Measurements from ENCODE around the gene CCDC92B. TPM values are rescaled to one million over a fixed set of nuclear protein-coding genes. Genes with fewer than 3 reads are reported as not detected.
A peak's percentile ranks its signal among the peaks of the same experiment; 100 is the strongest.

Gene CCDC92B
- total RNA-seq, 1 donor from 2014 or later, result 0.17 TPM

DNA sequence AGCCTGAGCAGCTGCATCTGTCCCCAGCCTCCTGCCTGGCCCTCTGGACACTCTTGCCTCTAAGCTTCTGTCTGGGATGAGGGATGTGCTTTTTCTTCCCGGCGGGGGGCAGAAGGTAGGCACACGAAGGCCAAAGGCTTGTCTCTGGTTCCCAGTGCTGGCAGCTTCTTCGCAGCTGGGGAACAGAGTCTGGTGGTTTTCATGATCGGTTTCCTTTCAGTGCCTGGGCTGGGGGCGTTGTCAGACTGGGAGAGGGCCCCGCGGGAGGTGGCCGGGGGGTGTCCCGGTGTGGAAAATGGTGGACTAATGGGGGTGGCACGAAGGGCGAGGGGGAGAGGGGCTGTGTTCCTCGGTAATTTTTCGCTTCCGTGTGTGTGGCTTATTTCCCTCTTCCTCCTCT is 47.8 kb upstream of the CCDC92B start:
- H3K27me3 ChIP-seq, result no peaks in the 10 kb centered on the region
- DNase-seq (ENCODE audit: low spot score), result no peak
- H3K9ac ChIP-seq, result no peak overlapping the region
- no peaks in the 10 kb centered on the region for H3K9me3 ChIP-seq (ENCODE audit: low read depth)
- H3K79me2 ChIP-seq (ENCODE audit: low read depth), result no peaks in the 10 kb centered on the region
- H4K20me1 ChIP-seq (ENCODE audit: low read depth), result no peaks in the 10 kb centered on the region
- Mint-ChIP-seq H3K4me3 (no peak overlapping the region), H3K36me3 (no peaks in the 10 kb centered on the region), H3K4me1 (peaks cover 29% of the 10 kb centered on the region), H3K27me3 (ENCODE audit: insufficient read depth, low read depth) (peaks cover 7% of the 10 kb centered on the region), H3K9me3 (no peaks in the 10 kb centered on the region), H3K27ac (no peak overlapping the region)
- H3F3A ChIP-seq (ENCODE audit: low read depth), result no peaks in the 10 kb centered on the region
- H3K36me3 ChIP-seq, result no peaks in the 10 kb centered on the region
- peaks cover 6% of the 10 kb centered on the region for H3K4me1 ChIP-seq
- H2AFZ ChIP-seq (replicated peaks), result no peak overlapping the region
- H3K4me3 ChIP-seq, result no peak overlapping the region
- H3K27ac ChIP-seq, result no peak overlapping the region
- TF ChIP-seq, protein P1, sequence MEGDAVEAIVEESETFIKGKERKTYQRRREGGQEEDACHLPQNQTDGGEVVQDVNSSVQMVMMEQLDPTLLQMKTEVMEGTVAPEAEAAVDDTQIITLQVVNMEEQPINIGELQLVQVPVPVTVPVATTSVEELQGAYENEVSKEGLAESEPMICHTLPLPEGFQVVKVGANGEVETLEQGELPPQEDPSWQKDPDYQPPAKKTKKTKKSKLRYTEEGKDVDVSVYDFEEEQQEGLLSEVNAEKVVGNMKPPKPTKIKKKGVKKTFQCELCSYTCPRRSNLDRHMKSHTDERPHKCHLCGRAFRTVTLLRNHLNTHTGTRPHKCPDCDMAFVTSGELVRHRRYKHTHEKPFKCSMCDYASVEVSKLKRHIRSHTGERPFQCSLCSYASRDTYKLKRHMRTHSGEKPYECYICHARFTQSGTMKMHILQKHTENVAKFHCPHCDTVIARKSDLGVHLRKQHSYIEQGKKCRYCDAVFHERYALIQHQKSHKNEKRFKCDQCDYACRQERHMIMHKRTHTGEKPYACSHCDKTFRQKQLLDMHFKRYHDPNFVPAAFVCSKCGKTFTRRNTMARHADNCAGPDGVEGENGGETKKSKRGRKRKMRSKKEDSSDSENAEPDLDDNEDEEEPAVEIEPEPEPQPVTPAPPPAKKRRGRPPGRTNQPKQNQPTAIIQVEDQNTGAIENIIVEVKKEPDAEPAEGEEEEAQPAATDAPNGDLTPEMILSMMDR (IDR thresholded peaks at IDR 0.05), result no peak
- TF ChIP-seq EZH2phosphoT487 (IDR thresholded peaks at IDR 0.05), result no peak
- H3K4me2 ChIP-seq, result no peak overlapping the region

DNA sequence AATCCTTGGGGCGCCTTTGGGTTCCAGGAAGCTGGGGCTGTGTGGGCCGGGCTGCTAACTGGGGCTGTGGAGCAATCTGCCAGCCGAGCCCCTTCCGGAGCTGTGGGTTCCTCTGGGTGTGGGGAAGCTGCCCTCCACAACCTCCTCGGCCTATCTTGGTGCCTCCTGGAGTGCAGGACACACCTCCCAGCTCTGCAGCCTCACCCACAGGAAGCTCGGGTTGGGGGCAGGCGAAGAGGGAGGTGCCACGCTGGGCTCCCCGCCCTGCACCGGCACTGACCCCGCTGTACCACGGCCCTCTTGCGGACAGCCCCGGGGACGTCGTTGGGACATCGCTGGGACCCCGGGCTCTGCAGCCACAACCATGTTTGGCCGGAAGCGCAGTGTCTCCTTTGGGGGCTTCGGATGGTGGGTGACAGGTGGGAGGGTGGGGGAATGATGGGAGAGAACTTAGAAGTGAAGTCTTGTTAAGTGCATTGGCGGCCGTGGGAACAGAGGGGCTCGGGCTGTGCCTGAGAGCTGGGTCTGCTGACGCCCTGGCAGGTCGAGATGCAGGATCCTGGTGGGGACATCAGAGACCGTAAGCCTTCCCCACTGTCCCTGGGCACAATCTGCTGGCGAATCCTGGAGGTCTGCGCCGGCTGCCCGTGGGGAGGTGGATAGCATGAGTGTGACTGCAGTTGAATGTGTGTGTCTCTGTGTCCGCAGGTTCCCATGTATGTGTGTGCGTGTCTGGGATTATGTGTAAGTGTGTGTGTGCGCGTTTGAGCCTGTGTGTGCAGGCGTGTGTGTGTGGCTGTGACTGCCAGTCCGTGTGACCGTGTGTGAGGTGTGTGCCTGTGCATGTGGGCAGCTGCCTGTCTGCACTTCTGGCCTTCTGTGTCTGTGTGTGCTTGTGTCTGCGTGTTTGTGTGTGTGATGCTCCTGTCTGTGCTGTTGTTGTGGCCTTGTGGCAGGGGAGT is 47.0 kb upstream of the CCDC92B start, which contains the start of gene RAP1GAP2:
Gene RAP1GAP2 (plus strand): TSS at position 275 of the 962 bp plus-strand sequence. CDS start 90 bp downstream, at position 365.
- H3K4me3 Mint-ChIP-seq, result peak within 1 kb of the TSS; percentile 18
- H3K4me1 ChIP-seq, result peaks cover 6% of the 10 kb centered on the region
- peaks cover 23% of the 10 kb centered on the region for H3K4me1 Mint-ChIP-seq
- no peaks in the 10 kb centered on the region for H3K36me3 ChIP-seq
- no peak within 1 kb of the TSS for H3K4me3 ChIP-seq
- no peaks in the 10 kb centered on the region for H3F3A ChIP-seq (ENCODE audit: low read depth)
- H3K27ac ChIP-seq, result no peak within 1 kb of the TSS
- no peak within 1 kb of the TSS for H2AFZ ChIP-seq (replicated peaks)
- no peak within 1 kb of the TSS for H3K4me2 ChIP-seq
- no peaks in the 10 kb centered on the region for H3K36me3 Mint-ChIP-seq
- peaks cover 9% of the 10 kb centered on the region for H3K27me3 Mint-ChIP-seq (ENCODE audit: insufficient read depth, low read depth)
- H3K27me3 ChIP-seq, result no peaks in the 10 kb centered on the region
- no peaks in the 10 kb centered on the region for H3K79me2 ChIP-seq (ENCODE audit: low read depth)
- H3K9me3 ChIP-seq (ENCODE audit: low read depth), result no peaks in the 10 kb centered on the region
- no peak for DNase-seq (ENCODE audit: low spot score)
- no peaks in the 10 kb centered on the region for H4K20me1 ChIP-seq (ENCODE audit: low read depth)
- H3K9ac ChIP-seq, result no peak within 1 kb of the TSS
- TF ChIP-seq EZH2 (IDR thresholded peaks at IDR 0.05), result no peak
- TF ChIP-seq, protein P1 (IDR thresholded peaks at IDR 0.05), result no peak
- no peak for TF ChIP-seq EZH2phosphoT487 (IDR thresholded peaks at IDR 0.05)
- H3K27ac Mint-ChIP-seq, result peak within 1 kb of the TSS; percentile 48
- H3K9me3 Mint-ChIP-seq, result no peaks in the 10 kb centered on the region

DNA sequence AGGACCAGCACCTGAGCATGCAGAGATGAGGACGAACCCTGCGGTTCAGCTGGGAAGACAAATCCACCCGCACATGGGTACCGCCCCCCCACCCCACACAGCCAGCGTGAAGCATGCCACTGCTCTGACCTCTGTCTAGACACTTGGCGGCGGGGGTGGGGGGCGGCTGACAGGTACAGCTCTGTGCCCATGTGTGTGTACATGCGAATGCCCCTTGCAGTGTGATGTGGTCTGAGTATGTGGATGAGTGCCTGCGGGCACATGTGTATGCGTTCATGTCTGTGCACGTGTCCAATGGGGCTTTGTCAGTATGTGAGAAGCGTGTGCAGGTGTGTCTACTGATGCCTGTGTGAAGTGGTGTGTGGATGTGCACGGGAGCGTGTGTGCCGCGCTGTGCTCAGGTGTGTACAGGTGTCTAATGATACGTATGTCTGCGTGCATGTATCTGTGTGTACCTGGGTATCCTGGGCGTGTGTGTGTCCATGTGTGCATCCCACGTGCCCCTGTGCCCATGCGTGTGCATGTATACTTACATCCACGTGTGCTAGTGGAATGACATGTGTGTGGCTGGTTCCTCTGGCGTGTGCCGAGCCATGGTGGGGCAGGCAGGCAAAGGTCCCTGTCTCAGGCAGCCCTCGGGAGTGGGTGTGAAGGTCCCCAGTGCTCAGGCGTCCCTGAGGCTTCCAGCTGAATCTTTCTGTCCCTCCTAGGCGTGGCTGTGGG is 46.1 kb upstream of the CCDC92B start:
- peaks cover 6% of the 10 kb centered on the region for H3K4me1 ChIP-seq
- H3F3A ChIP-seq (ENCODE audit: low read depth), result no peaks in the 10 kb centered on the region
- no peak for TF ChIP-seq EZH2 (IDR thresholded peaks at IDR 0.05)
- TF ChIP-seq, protein P1 (IDR thresholded peaks at IDR 0.05), result no peak
- no peak overlapping the region for H3K27ac ChIP-seq
- H3K4me3 ChIP-seq, result no peak overlapping the region
- H3K9me3 Mint-ChIP-seq, result no peaks in the 10 kb centered on the region
- H3K4me1 Mint-ChIP-seq, result peaks cover 23% of the 10 kb centered on the region
- peaks cover 9% of the 10 kb centered on the region for H3K27me3 Mint-ChIP-seq (ENCODE audit: insufficient read depth, low read depth)
- H3K36me3 ChIP-seq, result no peaks in the 10 kb centered on the region
- H3K27ac Mint-ChIP-seq, result no peak overlapping the region
- H3K27me3 ChIP-seq, result no peaks in the 10 kb centered on the region
- H4K20me1 ChIP-seq (ENCODE audit: low read depth), result no peaks in the 10 kb centered on the region
- H3K4me2 ChIP-seq, result no peak overlapping the region
- no peak for DNase-seq (ENCODE audit: low spot score)
- H3K9ac ChIP-seq, result no peak overlapping the region
- no peaks in the 10 kb centered on the region for H3K36me3 Mint-ChIP-seq
- H3K79me2 ChIP-seq (ENCODE audit: low read depth), result no peaks in the 10 kb centered on the region
- H2AFZ ChIP-seq (replicated peaks), result no peak overlapping the region
- H3K9me3 ChIP-seq (ENCODE audit: low read depth), result no peaks in the 10 kb centered on the region
- peak overlapping the region; percentile 18 for H3K4me3 Mint-ChIP-seq

Measured in neural progenitor cell (in vitro differentiated cells).